Ovary (tissue), 3 donors: ENCODE results near the gene MKNK1.

Experiments
- CTCF ChIP-seq, 3 donors: fragments of 450-650 bp in 2 of 3; fragments of 200-600 bp in 1 of 3; IDR thresholded peaks; one replicate each; pipeline versions ENCODE4 v1.5.1 to v1.8.0; 2016 to 2022; ENCODE audit warnings: antibody characterized with exemption in 3 of 3, mild to moderate bottlenecking in 1 of 3
- POLR2A ChIP-seq: fragments of 450-650 bp; IDR thresholded peaks from one replicate; pipeline ENCODE4 v1.6.1; 2017; ENCODE audit warnings: antibody characterized with exemption, mild to moderate bottlenecking, moderate library complexity
- donor health status: DM: no; HTN: no; CAD: no.

DNA sequence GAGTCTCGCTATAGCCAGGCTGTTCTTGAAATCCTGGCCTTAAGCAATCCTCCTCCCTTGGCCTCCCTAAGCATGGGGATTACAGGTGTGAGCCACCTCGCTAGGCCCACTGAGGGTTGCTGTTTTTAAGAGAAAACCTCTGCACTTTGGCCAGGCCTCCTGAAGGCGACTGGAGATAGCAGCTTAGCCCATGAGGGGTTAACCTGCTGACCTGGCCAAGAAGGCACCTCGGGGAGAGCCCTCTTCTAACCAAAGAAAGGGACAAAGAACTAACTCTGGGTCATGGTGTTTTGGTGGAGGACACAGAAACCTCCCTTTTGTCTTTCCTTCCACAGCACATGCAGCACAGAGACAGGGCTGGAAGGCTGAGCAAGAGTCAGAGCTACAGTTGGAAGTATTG lies 35.0 kb downstream of the MKNK1 start:
- TF ChIP-seq CTCF (IDR thresholded peaks at IDR 0.05) (no peak), POLR2A (no peak)
